Subcutaneous preadipocyte (primary cell): ENCODE results near the gene STIL. TPM values are rescaled to one million over a fixed set of nuclear protein-coding genes. Genes with fewer than 3 reads are reported as not detected.

Experiments used
- total RNA-seq: library from RNA; depleted of rRNA; stranded (reverse); fragments of >200 nt; gene quantifications from 2 replicates; pipeline ENCODE4 v1.2.3, GENCODE V29; 2012

The STIL gene
- 9.6 and 23.1 TPM in 2 replicates for total RNA-seq

GRCh38 chr1:47313915-47314664 lies at the start of gene STIL:
STIL (minus strand) TSS chr1:47314147; CDS start chr1:47310319, 3,828 bp downstream.

GRCh38 chr1:47333578-47333921 lies 19.6 kb upstream of the STIL start, which contains the start of gene CMPK1:
CMPK1 (plus strand) TSS chr1:47333790; CDS start chr1:47333946, 156 bp downstream.

GRCh38 chr1:47232187-47232874 lies 81.6 kb downstream of the STIL start, which contains the start of gene TAL1:
TAL1 (minus strand) TSS chr1:47232225; CDS start chr1:47225888, 6,337 bp downstream.

Other genes starting within 250 kb of the STIL start
- not detected in 2 replicates for gene CYP4Z1, start 246.9 kb downstream of the STIL start, total RNA-seq
- gene CYP4A22, start 176.7 kb downstream of the STIL start, total RNA-seq = not detected in 2 replicates
- gene PDZK1IP1, start 124.1 kb downstream of the STIL start, total RNA-seq = not detected in 2 replicates
- gene TAL1, start 81.9 kb downstream of the STIL start, total RNA-seq = not detected in 2 replicates
- 66.5 and 75.1 TPM in 2 replicates for gene CMPK1, start 19.6 kb upstream of the STIL start, total RNA-seq
- gene FOXE3, start 102.1 kb upstream of the STIL start, total RNA-seq = not detected in 2 replicates
- under 0.01 and 0.20 TPM in 2 replicates for gene FOXD2, start 123.9 kb upstream of the STIL start, total RNA-seq